Muscle of back (tissue), 13 donors: Measurements from ENCODE around the gene CNTNAP5. TPM values are rescaled to one million over a fixed set of nuclear protein-coding genes. Genes with fewer than 3 reads are reported as not detected.

ENCODE experiments used
- DNase-seq, 3 donors: peaks; one replicate each; pipeline versions ENCODE4 v3.0.0 to v3.0.0-alpha.2; 2013
- long read RNA-seq, 9 donors: transcript quantifications; one replicate each; lab custom pipeline, GENCODE V29; 2026
- polyA plus RNA-seq, 10 donors: library from polyadenylated mRNA; unstranded; fragments of 120-200 nt; gene quantifications; one replicate each; pipeline ENCODE4 v1.2.1, GENCODE V29; 2013; ENCODE audit not compliant: insufficient read length in 10 of 10

The CNTNAP5 gene
- polyA plus RNA-seq = under 1 TPM; 0.14 to 0.47 (median 0.19) TPM
- long read RNA-seq, donor 1 = 0 reads
- long read RNA-seq, donor 2 = 0 reads
- long read RNA-seq, donor 3 = 0 reads
- long read RNA-seq, donor 4 = 0 reads
- long read RNA-seq, donor 5 = 0 reads
- long read RNA-seq, donor 6 = 0 reads
- long read RNA-seq, donor 7 = 0 reads
- long read RNA-seq, donor 8 = 0 reads
- long read RNA-seq, donor 9 = 0 reads

DNA sequence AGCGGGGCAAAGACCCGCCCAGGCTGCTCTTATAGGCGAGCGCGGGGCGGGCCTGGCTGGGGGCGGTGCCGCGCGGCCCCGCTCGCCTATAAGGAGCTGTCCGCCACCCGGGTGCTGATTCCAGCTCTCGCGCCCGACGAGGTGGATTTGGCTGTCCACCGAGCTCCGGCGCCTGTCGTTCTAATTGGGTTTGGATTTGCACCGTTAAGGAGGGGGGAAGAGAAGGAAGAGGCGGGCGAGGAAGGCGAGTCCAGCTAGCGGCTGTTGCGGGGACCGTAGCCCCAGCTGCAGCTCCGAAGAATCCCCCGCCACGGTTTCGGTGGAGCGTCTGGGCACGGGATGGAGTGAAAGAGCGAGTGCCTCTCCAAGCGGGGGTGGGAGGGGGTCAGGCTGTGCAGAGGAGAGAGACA lies at the start of gene CNTNAP5:
Gene CNTNAP5, plus strand, starts transcription at position 117 of the 410 bp plus-strand sequence. CDS start 364 bp downstream, outside the sequence.
- DNase-seq = peak; percentile 39 to 87 (median 76)

DNA sequence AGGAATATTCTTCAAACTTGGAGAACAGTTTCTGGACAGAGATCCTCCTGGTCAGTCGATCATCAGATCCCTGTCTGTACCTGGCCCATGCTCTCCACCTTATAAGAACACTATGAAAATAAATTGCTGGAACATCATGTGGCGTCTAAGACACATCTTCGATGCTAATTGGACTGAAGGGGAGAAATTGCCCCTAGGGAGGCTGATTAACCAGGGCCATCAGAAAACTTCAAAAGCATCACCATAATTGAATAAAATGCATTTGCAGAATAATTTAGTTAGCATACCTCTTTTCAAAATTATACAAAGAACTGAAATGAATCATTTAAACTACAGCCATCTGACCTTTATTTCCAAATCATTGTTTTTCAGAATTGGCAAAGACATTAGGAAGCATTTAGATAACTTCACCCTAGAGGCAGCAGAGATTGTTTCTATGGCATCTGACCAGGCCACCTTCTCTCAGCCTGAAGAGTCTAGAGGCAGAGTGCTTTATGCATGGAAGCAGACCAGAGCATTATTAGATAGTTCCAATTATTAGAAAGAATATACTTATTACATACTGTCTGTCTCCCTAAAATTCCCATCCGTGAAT lies 48.9 kb upstream of the CNTNAP5 start:
- DNase-seq = peak in 1 of 3 donors; percentile 19

DNA sequence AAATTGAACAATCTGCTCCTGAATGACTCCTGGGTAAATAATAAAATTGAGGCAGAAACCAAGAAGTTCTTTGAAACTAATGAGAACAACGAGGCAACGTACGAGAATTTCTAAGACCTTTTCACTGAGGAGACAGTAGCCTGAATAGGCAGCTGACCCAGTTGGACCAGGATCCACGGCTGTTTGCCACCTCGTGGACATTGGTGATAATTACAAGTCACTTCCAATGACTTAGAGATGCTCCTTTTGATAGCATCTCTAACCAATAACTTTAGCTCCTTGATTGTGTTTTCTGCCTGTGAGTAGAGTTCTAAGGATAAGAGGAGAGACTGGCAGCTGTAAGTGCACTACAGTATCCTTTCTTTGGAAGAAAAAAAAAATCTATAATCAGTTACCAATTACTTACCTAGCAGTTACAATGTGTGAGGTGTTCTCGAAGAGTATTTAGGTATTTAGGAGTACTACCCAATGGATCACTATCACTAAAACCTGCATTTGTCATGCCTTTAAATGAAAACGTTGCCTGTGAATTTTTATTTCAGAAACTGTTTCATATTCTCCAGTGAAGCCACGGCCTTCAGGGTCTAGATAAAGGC lies 31.3 kb upstream of the CNTNAP5 start:
- peak in 1 of 3 donors; percentile 34 for DNase-seq

DNA sequence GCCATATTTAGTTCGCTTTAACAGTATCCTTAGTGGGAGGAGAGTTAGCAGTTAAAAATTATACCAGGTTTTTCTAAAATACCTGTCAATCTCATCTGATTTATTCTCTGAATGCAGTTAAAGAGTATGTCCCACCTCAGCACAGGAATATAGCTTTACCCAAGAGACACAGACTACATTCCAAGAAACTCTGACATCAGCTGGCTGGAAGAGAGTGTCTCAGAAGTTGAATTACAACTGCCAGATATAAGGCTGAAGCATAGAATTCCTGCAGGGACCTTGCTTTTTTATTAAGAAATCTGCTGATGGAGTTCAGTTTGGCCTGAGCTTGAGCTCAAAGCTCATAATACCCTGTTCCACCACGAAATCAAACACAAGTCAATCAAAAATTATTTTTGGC lies 25.4 kb upstream of the CNTNAP5 start:
- DNase-seq = peak; percentile 18 to 60 (median 23)

DNA sequence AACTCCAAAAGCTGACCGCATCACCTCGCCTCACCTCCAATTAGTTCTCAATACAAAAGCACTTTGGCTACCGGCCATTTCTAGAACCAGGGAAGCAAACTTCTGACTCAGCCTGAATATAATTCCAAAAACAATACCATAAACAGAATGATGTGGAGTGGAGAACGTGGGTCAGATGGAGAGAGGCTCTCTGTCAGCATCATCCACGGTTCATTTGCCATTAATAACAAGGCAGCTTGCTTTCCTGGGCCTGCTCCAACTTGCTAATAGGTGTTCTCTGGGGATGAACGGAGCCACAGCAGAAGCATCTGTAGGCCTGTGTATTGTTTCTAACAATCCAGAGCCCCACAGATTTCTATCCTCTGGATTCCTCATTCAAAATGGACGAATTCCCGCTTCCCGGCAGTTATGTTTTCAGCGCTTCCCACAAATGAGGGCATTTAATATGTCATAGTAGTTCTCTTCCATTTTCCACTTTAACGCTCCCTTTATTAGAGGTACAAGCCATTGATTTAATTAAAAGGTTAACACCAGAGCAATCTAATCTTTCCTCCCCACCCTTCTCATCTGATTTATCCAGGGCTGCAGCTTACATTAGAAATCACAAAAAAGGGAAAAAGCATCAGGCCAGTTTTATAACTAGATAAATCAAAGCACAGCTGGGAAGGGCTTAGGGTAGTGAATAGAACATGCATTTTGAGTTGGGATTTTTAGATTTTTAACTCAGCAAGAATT lies 23.2 kb upstream of the CNTNAP5 start:
- DNase-seq = peak in 2 of 3 donors; percentile 30 to 73

DNA sequence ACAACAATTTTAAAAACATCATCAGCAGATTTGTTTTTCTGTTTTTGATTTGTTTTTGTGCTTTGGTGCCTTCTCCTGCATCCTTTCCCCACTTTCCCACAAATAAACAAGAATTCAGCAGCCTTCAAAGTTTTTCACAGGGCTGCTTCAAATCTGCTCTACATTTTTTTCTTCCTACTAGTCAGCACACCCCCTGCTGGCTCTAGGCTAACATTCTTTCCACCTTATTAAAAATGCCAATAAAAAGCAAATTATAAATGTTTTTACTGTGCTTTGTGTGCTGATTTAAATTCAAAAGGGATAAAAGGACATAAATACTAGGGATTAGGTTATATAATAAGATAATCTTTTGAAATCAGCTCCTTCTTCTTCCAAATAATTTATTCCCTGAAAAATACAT lies 6.2 kb upstream of the CNTNAP5 start:
- peak in 1 of 3 donors; percentile 39 for DNase-seq

DNA sequence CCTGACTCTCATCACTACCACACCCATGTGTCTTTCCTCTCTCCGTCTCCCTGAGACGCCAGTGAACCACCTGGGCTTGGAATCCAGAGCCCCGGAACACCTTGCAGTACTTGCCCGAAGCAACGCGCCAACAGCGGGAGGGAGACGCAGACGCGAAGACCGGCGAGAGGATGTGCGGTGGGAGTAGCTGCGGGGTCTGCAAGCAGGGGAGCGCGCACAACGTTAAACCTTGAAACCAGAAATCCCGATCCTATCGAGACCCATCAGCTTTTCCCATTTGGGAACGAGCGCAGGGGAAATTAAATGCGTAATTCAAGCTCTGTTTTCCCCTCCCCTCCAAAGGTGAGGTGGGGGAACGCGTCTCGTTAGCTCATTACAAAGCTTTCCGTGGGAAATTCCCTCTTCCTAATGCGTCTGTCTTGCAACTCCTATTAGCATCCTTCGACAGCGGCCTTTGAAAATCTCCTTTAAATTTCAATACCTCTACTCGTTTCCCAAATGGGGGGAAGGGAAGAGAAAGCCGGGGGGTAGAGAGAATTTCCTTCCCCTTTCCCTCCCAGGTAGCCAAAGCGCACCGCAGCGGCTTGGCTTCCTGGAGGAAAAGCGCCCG lies 421 bp upstream of the CNTNAP5 start:
- no peak for DNase-seq

DNA sequence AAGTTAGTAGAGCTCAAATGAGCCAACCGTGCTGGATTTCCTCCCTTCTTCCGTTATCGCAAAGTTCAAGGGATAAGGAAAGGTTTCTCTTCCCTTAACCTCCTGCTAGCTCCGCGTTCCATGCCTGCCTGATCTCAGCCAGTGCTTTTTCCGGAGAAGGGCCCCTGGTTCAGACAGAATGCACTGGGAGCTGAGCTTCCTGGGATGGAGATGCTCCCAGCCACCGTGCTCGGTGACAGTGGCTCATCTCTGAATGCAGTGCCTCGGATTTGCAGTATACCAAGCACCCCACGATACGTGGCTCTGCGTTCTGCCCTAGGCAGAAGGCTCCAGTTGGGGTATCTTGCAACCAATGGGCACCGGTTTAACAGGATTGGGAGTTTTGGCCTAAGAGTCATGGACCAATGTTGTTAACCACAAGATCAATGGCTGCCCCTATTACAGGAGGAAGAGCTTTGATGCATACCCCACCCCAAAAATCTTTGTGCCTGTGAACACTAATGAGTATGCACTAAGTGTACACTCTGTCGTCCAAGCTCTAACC lies 876 bp downstream of the CNTNAP5 start:
- DNase-seq = peak in 1 of 3 donors; percentile 7

DNA sequence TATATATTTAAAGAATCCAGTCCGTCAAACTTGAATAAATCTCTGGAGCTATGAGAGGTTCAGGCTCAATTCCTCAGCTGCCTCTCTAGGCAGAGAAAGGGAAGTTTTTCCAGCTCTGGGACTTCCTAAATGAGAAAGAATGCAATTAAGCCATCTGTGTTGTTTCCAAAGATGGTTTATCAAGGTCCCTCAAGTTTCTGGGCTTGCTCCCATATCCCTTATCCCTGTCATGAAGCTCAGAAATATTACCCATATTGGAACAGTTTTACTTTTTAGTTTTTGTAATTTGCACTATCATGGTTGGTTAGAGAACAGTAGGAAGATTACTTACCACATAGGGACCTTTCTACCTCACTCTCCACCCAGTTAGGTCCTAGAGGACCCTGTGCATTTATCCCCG lies 1.4 kb downstream of the CNTNAP5 start:
- peak in 1 of 3 donors; percentile 3 for DNase-seq

DNA sequence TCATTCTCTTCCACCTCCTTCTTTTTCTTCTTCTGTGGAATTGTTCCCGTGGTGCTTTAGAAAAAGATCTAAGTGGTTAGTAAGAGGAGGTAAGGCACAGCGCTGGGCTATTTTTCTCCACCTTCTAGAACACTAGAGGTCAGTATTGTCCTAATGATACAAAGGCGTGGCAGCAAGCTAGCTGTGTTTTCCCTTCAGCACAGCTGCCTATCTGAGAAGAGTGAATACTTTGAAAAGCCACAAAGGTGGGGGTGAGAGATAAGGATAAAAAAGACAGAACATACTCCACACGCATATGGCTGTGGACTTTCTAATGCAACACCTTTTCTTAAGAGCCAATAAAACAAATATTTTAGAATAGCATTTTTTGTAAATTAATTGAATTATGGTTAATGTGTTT lies 2.1 kb downstream of the CNTNAP5 start:
- DNase-seq = peak; percentile 30 to 66 (median 40)

DNA sequence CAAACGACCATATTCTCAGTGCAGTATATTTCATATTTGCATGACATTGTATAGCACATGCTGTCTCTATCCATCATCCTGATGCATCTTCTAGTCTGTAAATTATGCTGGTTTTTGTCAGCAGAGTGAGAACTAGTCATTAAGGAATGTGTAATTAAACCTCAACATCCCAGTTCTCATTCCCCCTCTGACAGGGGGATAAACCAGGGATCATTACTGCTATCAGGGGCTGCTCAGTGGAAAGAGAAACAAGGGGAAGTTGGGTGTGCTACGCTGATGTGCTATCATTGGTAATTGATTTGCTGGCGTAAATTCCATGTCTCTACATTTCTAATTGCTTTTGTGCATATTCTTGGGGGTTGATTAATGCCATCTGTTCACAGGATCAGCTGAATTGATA lies 7.7 kb downstream of the CNTNAP5 start:
- DNase-seq = no peak

DNA sequence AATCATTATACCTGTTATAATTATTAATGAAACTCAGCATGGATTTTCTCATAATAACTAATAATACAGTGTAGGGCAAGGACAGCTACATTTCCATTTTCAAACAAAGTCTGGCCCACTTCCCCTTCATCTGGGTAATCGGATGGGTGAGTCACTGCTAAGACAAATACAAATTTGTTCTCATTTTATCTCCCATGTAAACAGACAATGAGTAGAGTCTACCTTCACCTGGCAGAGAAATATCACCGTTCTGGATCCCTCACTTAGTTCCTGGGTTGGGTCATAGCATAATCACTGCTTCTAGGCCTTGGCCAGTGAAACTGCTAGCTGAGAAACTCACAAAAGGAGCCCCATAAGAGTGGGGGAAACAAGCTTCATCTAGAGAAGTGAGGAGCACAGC lies 9.2 kb downstream of the CNTNAP5 start:
- DNase-seq = no peak

DNA sequence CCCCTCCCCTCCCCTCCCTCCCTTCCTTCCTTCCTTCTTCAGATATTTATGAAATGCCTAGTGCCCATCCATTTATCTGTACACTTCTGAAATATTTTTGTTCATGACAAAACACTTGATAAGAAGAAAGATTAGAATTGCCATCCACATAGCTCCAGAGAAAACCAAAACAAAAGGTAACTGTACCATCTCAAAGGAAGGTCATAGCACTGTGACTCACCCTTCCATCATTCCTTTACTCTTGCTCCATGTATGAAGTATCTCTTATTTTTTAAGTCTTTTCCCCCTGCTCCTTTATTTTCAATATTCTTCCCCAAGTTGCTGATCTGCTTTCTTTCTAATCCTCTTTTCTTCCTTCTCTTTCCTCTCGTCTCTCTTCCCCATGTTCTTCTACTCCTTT lies 9.9 kb downstream of the CNTNAP5 start:
- no peak for DNase-seq

DNA sequence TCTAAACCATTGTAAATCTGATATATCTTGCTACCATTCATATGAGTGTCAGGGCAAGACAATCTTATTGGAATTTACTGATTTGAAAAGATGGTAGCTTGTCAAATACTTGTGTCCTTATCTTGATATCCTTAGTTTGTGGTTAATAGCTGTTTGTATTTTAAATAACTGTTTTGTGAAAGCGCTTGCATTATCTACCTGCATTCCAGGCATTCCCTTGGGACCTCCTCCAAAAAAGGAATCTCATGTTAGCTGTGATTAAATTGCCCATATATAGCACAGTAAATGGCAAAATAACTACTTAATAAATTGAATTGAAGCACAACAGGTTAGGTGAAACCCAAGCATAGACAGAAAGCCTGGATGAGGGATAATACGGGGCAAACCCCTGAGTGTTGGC lies 13.9 kb downstream of the CNTNAP5 start:
- DNase-seq = no peak

DNA sequence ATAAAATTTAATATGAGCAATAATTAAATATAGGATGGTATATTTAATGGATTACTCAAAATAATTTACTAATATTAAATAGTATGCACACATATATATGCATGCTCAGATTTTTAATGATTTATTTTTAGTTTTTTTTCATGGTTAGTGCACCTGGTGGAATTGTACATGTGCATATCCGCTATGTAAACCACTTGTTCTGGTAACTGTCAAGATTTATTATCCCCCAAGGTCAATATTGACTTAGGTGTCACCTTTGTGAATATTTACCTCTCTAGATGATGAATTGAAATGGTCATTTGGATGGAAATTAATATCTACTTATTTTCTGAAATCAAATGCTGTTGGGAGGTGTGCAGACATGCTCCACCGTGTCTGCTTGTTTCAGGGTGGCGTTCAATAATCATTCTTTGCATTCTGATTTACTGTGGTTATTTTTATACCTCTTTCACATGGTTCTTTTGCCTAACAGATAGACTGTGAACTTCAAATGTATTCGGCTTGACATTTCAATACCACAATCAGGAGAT lies 14.7 kb downstream of the CNTNAP5 start:
- no peak for DNase-seq

DNA sequence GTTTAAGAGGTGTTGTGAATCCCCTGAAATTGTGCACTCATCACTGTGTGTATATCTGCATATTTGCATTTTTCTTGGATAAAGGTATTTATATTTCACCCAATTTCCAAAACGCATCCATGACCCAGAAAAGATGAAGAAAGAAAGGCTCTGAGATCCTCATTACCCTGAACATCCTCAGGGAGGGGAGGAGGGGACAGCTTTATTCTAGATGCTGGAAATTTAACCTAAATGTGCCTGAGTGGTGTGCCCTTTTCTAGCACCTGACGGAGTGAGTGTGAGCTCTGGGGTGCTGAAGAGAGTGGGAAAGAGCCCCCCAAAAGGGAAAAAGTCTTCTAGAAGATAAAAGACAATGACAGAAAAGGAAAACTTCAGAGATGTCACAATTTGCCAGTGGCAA lies 20.8 kb downstream of the CNTNAP5 start:
- DNase-seq = no peak

DNA sequence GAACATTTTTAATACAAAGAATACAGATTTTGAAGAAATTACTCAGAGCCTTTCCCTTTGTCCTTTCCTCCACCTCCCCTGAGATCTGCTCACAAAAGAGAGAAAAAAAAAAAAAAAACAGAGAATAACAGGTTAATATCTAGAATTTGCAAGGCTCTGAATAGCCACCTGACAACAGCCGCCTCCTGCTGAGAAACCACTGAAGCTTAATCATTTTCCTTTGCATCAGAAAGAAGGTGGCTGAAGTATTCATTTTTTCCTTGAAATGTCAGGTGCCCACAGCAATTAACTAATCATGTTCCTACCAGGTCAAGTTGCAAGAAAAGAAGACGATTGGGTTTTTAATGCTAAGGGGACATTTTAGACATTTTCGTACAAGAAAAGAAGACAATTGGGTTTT lies 21.2 kb downstream of the CNTNAP5 start:
- DNase-seq = no peak

DNA sequence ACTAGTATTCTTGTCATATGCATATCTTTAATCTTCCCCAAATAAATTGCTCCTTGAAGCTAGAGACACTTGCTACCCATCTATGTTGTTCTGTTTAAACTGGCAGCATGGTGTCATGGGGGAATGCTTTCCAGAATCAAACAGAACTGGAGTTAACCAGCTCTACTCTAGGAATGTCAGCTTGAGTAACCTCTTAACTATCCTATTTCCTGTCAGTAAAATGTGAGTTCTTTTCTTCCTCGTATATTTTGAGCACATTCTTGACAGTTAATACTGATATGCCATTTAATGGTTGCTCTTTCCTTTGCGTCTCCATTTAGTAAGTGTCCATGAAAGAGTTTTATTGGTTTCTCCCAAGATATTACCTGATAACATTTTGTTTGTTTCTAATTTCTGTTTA lies 23.0 kb downstream of the CNTNAP5 start:
- no peak for DNase-seq

DNA sequence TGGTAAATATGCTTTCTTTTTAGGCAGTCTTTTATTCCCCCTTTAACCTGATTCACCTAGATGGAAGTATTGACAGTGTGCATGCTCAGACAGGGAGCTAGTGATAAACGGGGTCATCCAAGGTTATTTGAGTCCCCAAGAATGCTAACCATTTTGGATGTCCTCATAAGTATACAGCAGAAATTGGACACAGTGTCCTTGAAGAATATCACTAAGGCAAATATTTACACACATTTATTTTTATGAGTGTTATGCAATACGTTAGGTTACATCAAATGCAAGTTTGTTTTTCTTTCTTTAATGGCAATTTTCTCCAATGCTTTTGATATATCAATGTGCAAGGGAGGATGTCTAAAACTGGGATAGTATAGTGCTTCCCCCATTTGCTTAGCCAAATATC lies 23.6 kb downstream of the CNTNAP5 start:
- DNase-seq = no peak

DNA sequence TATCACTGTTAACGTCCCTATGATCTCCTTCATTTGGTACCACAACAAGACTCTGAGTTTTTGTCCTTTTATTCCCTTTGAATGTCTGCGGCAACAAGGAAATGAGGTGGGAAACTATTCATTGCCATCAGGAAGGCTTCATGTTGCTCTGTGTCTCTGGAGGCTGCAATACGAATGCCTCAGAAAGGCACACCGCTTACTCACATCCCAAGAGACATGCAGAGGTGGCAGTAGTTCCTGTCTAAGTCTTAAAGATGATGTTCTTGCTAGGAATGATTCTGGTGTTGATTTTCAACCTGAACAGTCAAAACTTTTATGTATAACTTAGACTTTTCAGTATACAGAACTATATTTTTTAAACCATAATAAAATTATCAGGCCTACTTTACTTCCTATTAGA lies 24.0 kb downstream of the CNTNAP5 start:
- no peak for DNase-seq

DNA sequence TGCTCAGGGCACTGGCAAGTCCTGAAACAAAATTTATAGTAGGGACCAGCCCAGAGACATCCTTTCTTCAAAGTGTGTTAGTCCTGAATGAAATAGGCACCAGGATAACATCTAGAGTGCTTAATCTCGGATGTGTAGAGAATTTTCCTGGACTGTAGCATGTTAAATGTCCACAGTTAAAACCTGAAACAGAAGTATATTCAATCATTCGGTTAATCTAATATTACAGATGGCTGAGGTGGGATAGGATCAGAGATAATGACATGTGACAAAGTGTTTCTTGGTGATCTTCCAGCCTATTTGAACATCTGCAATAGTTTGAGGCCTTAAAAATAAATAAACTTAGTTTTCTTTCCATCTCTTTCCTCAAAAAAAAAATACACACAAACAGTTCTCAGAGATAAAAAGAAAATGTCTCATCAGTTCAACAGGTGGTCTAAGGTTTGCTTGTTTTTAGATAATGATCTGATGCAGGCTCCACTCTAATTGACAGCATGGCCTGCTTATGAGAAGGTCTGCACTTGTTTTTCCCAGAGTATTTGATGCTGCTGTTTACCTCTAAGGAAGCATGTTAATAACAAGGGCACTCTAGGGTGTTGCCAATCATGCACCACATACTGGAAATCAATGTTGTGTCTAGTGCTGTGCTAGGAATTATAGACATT lies 25.9 kb downstream of the CNTNAP5 start:
- DNase-seq = no peak
